ENCODE measurements around the gene ITPKC.

- TF ChIP-seq CTCF (IDR thresholded peaks at IDR 0.05), result no peak
- TF ChIP-seq POLR2AphosphoS5 (IDR thresholded peaks at IDR 0.05), result no peak
- no peak for TF ChIP-seq POLR2A (IDR thresholded peaks at IDR 0.05)
These were observed 13.7 kb upstream of the ITPKC start for GRCh38 chr19:40703029-40703755.
